Mesendoderm (in vitro differentiated cells): Measurements from ENCODE around the gene HECA.
"Not testable (repeated sequence)": the region's sequence is repeated elsewhere in the genome, so short reads cannot be mapped to it uniquely, and the experiment has no call there.

Experiments used
- DNase-seq: peaks from one replicate; pipeline ENCODE4 v3.0.0; 2013
- H2AK5ac ChIP-seq: 2 replicates; pipeline ENCODE4 v1.6.1; 2013; ENCODE audit warnings: low read length, inconsistent platforms
- H2BK120ac ChIP-seq: 2 replicates; pipeline ENCODE4 v1.6.1; 2013; ENCODE audit warnings: low read depth, mild to moderate bottlenecking, low read length, moderate library complexity, mixed read lengths
- H2BK15ac ChIP-seq: replicated peaks from 2 replicates; pipeline ENCODE4 v1.6.1; 2013; ENCODE audit warnings: low read depth, mild to moderate bottlenecking, moderate library complexity
- H2BK5ac ChIP-seq: 2 replicates; pipeline ENCODE4 v1.6.1; 2013; ENCODE audit warnings: low read length, inconsistent platforms
- H3K18ac ChIP-seq: 2 replicates; pipeline ENCODE4 v1.6.1; 2013; ENCODE audit warnings: mild to moderate bottlenecking, low read length, mixed read lengths
- H3K23ac ChIP-seq: one replicate; pipeline ENCODE4 v1.6.1; 2013; ENCODE audit warnings: low read length
- H3K27ac ChIP-seq: 2 replicates; pipeline ENCODE4 v1.5.1; 2013; ENCODE audit warnings: low read depth, mild to moderate bottlenecking, inconsistent platforms, low read length, moderate library complexity
- H3K27me3 ChIP-seq: 2 replicates; pipeline ENCODE4 v1.6.1; 2013; ENCODE audit warnings: low read length, control low read depth, mild to moderate bottlenecking, inconsistent platforms; ENCODE audit not compliant: insufficient read depth, poor library complexity
- H3K36me3 ChIP-seq: 2 replicates; pipeline ENCODE4 v1.6.1; 2013; ENCODE audit warnings: low read length, inconsistent platforms; ENCODE audit not compliant: control insufficient read depth, insufficient read depth
- H3K4ac ChIP-seq: one replicate; pipeline ENCODE4 v1.6.1; 2013; ENCODE audit warnings: low read depth, mild to moderate bottlenecking, low read length, moderate library complexity
- H3K4me1 ChIP-seq: 2 replicates; pipeline ENCODE4 v1.6.1; 2013; ENCODE audit warnings: low read depth, low read length, inconsistent platforms; ENCODE audit not compliant: control insufficient read depth
- H3K4me2 ChIP-seq: 2 replicates; pipeline ENCODE4 v1.6.1; 2013; ENCODE audit warnings: low read length
- H3K4me3 ChIP-seq: 2 replicates; pipeline ENCODE4 v1.5.1; 2013; ENCODE audit warnings: mild to moderate bottlenecking, low read length
- H3K56ac ChIP-seq: one replicate; pipeline ENCODE4 v1.6.1; 2013; ENCODE audit warnings: low read length
- H3K79me1 ChIP-seq: 2 replicates; pipeline ENCODE4 v1.6.1; 2013; ENCODE audit warnings: low read length, inconsistent platforms
- H3K79me2 ChIP-seq: 2 replicates; pipeline ENCODE4 v1.6.1; 2013; ENCODE audit warnings: mild to moderate bottlenecking, low read length; ENCODE audit not compliant: control insufficient read depth, insufficient read depth
- H3K9ac ChIP-seq: 2 replicates; pipeline ENCODE4 v1.6.1; 2013; ENCODE audit warnings: low read length, inconsistent platforms
- H4K5ac ChIP-seq: one replicate; pipeline ENCODE4 v1.6.1; 2013; ENCODE audit warnings: low read length
- H4K8ac ChIP-seq: one replicate; pipeline ENCODE4 v1.6.1; 2013; ENCODE audit warnings: low read depth, mild to moderate bottlenecking, control low read depth, low read length, moderate library complexity
- WGBS: extraction: QIAGEN DNeasy Blood & Tissue Kit; methylation state at CpG from one replicate; pipeline ENCODE4 v1.1.7; 2013; ENCODE audit warnings: low lambda C conversion rate, missing lambda C conversion rate; ENCODE audit not compliant: insufficient coverage; ENCODE audit errors: extremely low coverage; 5-methylcytosine and 5-hydroxymethylcytosine counted together

The HECA gene

GRCh38 chr6:139219746-139220145 lies 84.9 kb downstream of the HECA start:
- H3K9ac ChIP-seq, result no peak overlapping the region
- H3K4ac ChIP-seq, result no peak overlapping the region
- no peak overlapping the region for H3K4me3 ChIP-seq
- peak overlapping the region; percentile 47 for H2BK15ac ChIP-seq
- no peak overlapping the region for H2BK120ac ChIP-seq
- H3K79me1 ChIP-seq, result no peaks in the 10 kb centered on the region
- H3K79me2 ChIP-seq, result no peaks in the 10 kb centered on the region
- no peak overlapping the region for H3K56ac ChIP-seq
- no peak overlapping the region for H4K5ac ChIP-seq
- H3K23ac ChIP-seq, result no peak overlapping the region
- no peaks in the 10 kb centered on the region for H3K27me3 ChIP-seq
- H3K4me1 ChIP-seq, result no peaks in the 10 kb centered on the region
- no peak overlapping the region for H3K18ac ChIP-seq
- no peak for DNase-seq
- H3K4me2 ChIP-seq, result no peak overlapping the region
- H2AK5ac ChIP-seq, result no peak overlapping the region
- WGBS, result no CpG with 5 or more reads among the region's 2 CpGs
- no peak overlapping the region for H4K8ac ChIP-seq
- no peak overlapping the region for H3K27ac ChIP-seq
- no peak overlapping the region for H2BK5ac ChIP-seq
- no peaks in the 10 kb centered on the region for H3K36me3 ChIP-seq

GRCh38 chr6:139228387-139228786 lies 93.5 kb downstream of the HECA start:
- H3K27me3 ChIP-seq, H2AK5ac ChIP-seq, H3K4me2 ChIP-seq, H3K9ac ChIP-seq, H3K4me1 ChIP-seq, H3K27ac ChIP-seq, H3K56ac ChIP-seq, H3K79me1 ChIP-seq, H3K18ac ChIP-seq, H2BK120ac ChIP-seq, H4K8ac ChIP-seq, H3K4ac ChIP-seq, H3K79me2 ChIP-seq, H2BK5ac ChIP-seq, DNase-seq, H4K5ac ChIP-seq, H2BK15ac ChIP-seq, H3K4me3 ChIP-seq, H3K36me3 ChIP-seq, H3K23ac ChIP-seq: not testable (repeated sequence)
- no CpG with 5 or more reads among the region's 3 CpGs for WGBS
